IMR-90 (cell line): ENCODE measurements around the gene LAMA2.

ENCODE experiments used
- CEBPB ChIP-seq: IDR thresholded peaks from 2 replicates; pipeline ENCODE4 v1.6.1; 2012; ENCODE audit warnings: low read depth, low read length, improper control_type of control experiment
- CHD1 ChIP-seq: IDR thresholded peaks from 2 replicates; pipeline ENCODE4 v1.6.1; 2012; ENCODE audit warnings: low read depth, low read length, improper control_type of control experiment
- FOS ChIP-seq: fragments of 150-350 bp; IDR thresholded peaks from 2 replicates; pipeline ENCODE4 v1.6.1; 2016; ENCODE audit warnings: low read depth, low read length
- MAFK ChIP-seq: IDR thresholded peaks from 2 replicates; pipeline ENCODE4 v1.6.1; 2012; ENCODE audit warnings: low read depth, low read length, improper control_type of control experiment
- MAZ ChIP-seq: IDR thresholded peaks from 2 replicates; pipeline ENCODE4 v1.6.1; 2012; ENCODE audit warnings: low read depth, mild to moderate bottlenecking, low read length, improper control_type of control experiment, moderate library complexity, borderline replicate concordance
- MXI1 ChIP-seq: IDR thresholded peaks from 2 replicates; pipeline ENCODE4 v1.6.1; 2012; ENCODE audit warnings: low read depth, mild to moderate bottlenecking, low read length, moderate library complexity, borderline replicate concordance
- POLR2A ChIP-seq: IDR thresholded peaks from 2 replicates; pipeline ENCODE4 v1.6.1; 2012; ENCODE audit warnings: mild to moderate bottlenecking, low read depth, low read length
- RAD21 ChIP-seq: IDR thresholded peaks from 2 replicates; pipeline ENCODE4 v1.6.1; 2012; ENCODE audit warnings: low read length, improper control_type of control experiment
- RCOR1 ChIP-seq: IDR thresholded peaks from 2 replicates; pipeline ENCODE4 v1.6.1; 2012; ENCODE audit warnings: mild to moderate bottlenecking, low read length, improper control_type of control experiment; ENCODE audit not compliant: insufficient replicate concordance
- RFX5 ChIP-seq: IDR thresholded peaks from 2 replicates; pipeline ENCODE4 v1.8.0; 2012; ENCODE audit warnings: low read depth, mild to moderate bottlenecking, low read length, moderate library complexity
- SMC3 ChIP-seq: fragments of 150-350 bp; IDR thresholded peaks from 2 replicates; pipeline ENCODE4 v1.6.1; 2016; ENCODE audit warnings: low read depth, mild to moderate bottlenecking, antibody characterized with exemption, low read length, moderate library complexity
- TF ChIP-seq, protein P1 (sequence below): conservative IDR thresholded peaks from 2 replicates; pipeline ENCODE4 v1.5.1; 2012; ENCODE audit warnings: mild to moderate bottlenecking, low read depth, low read length, improper control_type of control experiment
- TF ChIP-seq, protein P2 (sequence below): fragments of 150-350 bp; IDR thresholded peaks from 2 replicates; pipeline ENCODE4 v1.6.1; 2017; ENCODE audit warnings: mild to moderate bottlenecking, antibody characterized with exemption, low read length, low read depth

DNA sequence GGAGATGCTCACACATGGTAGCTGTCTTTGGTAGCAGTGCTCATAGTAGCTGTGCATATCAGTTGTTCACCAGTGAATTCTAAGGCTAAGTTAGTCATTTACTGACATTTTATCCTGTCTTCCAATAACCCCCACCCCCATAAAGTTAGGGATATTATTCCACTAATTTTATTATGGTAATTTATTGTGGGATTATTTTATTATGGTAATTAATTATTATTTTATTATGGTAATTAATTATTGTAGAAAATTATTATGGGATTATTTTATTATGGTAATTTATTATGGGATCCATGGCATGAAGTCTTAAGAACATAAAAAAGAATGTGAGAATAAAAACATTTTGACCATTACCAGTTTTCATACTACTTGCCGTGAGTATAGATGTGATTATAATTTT is 406.5 kb downstream of the LAMA2 start:
- TF ChIP-seq, protein P1, sequence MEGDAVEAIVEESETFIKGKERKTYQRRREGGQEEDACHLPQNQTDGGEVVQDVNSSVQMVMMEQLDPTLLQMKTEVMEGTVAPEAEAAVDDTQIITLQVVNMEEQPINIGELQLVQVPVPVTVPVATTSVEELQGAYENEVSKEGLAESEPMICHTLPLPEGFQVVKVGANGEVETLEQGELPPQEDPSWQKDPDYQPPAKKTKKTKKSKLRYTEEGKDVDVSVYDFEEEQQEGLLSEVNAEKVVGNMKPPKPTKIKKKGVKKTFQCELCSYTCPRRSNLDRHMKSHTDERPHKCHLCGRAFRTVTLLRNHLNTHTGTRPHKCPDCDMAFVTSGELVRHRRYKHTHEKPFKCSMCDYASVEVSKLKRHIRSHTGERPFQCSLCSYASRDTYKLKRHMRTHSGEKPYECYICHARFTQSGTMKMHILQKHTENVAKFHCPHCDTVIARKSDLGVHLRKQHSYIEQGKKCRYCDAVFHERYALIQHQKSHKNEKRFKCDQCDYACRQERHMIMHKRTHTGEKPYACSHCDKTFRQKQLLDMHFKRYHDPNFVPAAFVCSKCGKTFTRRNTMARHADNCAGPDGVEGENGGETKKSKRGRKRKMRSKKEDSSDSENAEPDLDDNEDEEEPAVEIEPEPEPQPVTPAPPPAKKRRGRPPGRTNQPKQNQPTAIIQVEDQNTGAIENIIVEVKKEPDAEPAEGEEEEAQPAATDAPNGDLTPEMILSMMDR = no peak
- TF ChIP-seq POLR2A = no peak
- TF ChIP-seq RAD21 = no peak
- no peak for TF ChIP-seq RFX5
- TF ChIP-seq, protein P2, sequence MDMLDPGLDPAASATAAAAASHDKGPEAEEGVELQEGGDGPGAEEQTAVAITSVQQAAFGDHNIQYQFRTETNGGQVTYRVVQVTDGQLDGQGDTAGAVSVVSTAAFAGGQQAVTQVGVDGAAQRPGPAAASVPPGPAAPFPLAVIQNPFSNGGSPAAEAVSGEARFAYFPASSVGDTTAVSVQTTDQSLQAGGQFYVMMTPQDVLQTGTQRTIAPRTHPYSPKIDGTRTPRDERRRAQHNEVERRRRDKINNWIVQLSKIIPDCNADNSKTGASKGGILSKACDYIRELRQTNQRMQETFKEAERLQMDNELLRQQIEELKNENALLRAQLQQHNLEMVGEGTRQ = no peak
- no peak for TF ChIP-seq RCOR1
- TF ChIP-seq MAFK = no peak
- TF ChIP-seq CEBPB = no peak
- no peak for TF ChIP-seq CHD1
- TF ChIP-seq MAZ = no peak
- TF ChIP-seq FOS = no peak
- TF ChIP-seq MXI1 = no peak
- no peak for TF ChIP-seq SMC3
